Gastrocnemius medialis (tissue), 4 donors: Measurements from ENCODE around the gene GBA3.

Source experiments
- POLR2A ChIP-seq, 2 donors: fragments of 450-650 bp; IDR thresholded peaks; one replicate each; pipeline ENCODE4 v1.6.1; 2017; ENCODE audit warnings: antibody characterized with exemption in 2 of 2, mild to moderate bottlenecking in 2 of 2, moderate library complexity in 2 of 2
- TF ChIP-seq, protein P1 (sequence below), 5 experiments: fragments of 450-650 bp in 3 of 5; fragments of 200-600 bp in 2 of 5; sonication (generic) in 2 of 5; IDR thresholded peaks in 4 of 5; conservative IDR thresholded peaks in 1 of 5; 1 replicate in 4 of 5; 2 replicates in 1 of 5; pipeline ENCODE4 v1.5.1; 2016 to 2019; ENCODE audit warnings: antibody characterized with exemption in 5 of 5, mild to moderate bottlenecking in 3 of 5, moderate library complexity in 3 of 5

DNA sequence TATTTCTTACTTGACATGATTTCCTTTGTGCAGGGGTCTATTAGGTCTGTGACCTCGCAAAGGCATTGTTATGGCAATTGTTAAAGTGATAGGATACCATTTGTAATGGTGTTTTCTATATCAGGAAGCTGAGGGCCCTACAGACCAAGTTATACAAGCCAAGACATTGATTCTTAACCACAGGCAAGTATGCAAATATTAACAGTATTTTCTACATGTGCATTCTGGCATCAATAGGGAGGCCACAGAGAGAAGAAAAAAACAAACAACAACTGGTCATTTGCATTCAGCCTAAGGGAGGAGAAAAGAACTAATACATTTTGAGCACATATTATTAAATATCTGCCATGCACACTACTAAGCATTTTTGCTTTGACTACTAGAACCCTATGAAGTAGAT lies 28.5 kb downstream of the GBA3 start:
- TF ChIP-seq, protein P1, sequence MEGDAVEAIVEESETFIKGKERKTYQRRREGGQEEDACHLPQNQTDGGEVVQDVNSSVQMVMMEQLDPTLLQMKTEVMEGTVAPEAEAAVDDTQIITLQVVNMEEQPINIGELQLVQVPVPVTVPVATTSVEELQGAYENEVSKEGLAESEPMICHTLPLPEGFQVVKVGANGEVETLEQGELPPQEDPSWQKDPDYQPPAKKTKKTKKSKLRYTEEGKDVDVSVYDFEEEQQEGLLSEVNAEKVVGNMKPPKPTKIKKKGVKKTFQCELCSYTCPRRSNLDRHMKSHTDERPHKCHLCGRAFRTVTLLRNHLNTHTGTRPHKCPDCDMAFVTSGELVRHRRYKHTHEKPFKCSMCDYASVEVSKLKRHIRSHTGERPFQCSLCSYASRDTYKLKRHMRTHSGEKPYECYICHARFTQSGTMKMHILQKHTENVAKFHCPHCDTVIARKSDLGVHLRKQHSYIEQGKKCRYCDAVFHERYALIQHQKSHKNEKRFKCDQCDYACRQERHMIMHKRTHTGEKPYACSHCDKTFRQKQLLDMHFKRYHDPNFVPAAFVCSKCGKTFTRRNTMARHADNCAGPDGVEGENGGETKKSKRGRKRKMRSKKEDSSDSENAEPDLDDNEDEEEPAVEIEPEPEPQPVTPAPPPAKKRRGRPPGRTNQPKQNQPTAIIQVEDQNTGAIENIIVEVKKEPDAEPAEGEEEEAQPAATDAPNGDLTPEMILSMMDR (IDR thresholded peaks at IDR 0.05 in 4 of 5, conservative IDR thresholded peaks at IDR 0.05 in 1 of 5): no peak
- no peak for TF ChIP-seq POLR2A (IDR thresholded peaks at IDR 0.05)
